Common myeloid progenitor, CD34-positive (primary cell): ENCODE results near the gene CCDC170.

ENCODE experiments used
- CTCF ChIA-PET: fragments of 350-600 bp; sonication (Branson Sonifier 250); formaldehyde crosslinking; loops from one replicate; lab custom pipeline; 2021; ENCODE audit warnings: antibody characterized with exemption; lab: Charles Lee
- POLR2A ChIA-PET: fragments of 350-600 bp; sonication (Branson Sonifier 250); formaldehyde crosslinking; loops from one replicate; lab custom pipeline; 2021; ENCODE audit warnings: antibody characterized with exemption; lab: Charles Lee
- DNase-seq, 3 donors: peaks; one replicate each; pipeline versions ENCODE4 v3.0.0 to v3.0.0-alpha.2; 2013
- H3K27ac ChIP-seq, 2 experiments: 1 replicate in 1 of 2; 2 replicates in 1 of 2; pipeline ENCODE4 v1.7.0; 2013; ENCODE audit warnings: inconsistent platforms in 2 of 2, low read length in 2 of 2, mild to moderate bottlenecking in 2 of 2, low read depth in 1 of 2, moderate library complexity in 1 of 2; ENCODE audit not compliant: severe bottlenecking in 2 of 2, insufficient read depth in 1 of 2, poor library complexity in 1 of 2
- H3K27me3 ChIP-seq, 5 experiments: replicated peaks in 2 of 5; 1 replicate in 3 of 5; 2 replicates in 2 of 5; pipeline versions ENCODE4 v1.6.1 to v1.7.0; 2013; ENCODE audit warnings: low read length in 4 of 5, mild to moderate bottlenecking in 2 of 5, moderate library complexity in 2 of 5, inconsistent platforms in 1 of 5; ENCODE audit not compliant: insufficient read depth in 5 of 5, control insufficient read depth in 4 of 5
- H3K36me3 ChIP-seq, 4 experiments: 1 replicate in 2 of 4; 2 replicates in 2 of 4; pipeline versions ENCODE4 v1.6.1 to v1.7.0; 2013; ENCODE audit warnings: low read length in 3 of 4, control low read depth in 1 of 4, mild to moderate bottlenecking in 1 of 4; ENCODE audit not compliant: control insufficient read depth in 4 of 4, insufficient read depth in 4 of 4
- H3K4me1 ChIP-seq, 4 experiments: 1 replicate in 3 of 4; 2 replicates in 1 of 4; pipeline versions ENCODE4 v1.6.1 to v1.7.1; 2013; ENCODE audit warnings: low read length in 3 of 4, mild to moderate bottlenecking in 3 of 4, control low read depth in 1 of 4, inconsistent platforms in 1 of 4, moderate library complexity in 1 of 4; ENCODE audit not compliant: control insufficient read depth in 4 of 4, insufficient read depth in 4 of 4; ENCODE audit errors: control extremely low read depth in 1 of 4
- H3K4me3 ChIP-seq, 7 experiments: 1 replicate in 4 of 7; 2 replicates in 3 of 7; pipeline versions ENCODE4 v1.5.1 to v1.7.0; 2013; ENCODE audit warnings: mild to moderate bottlenecking in 7 of 7, low read length in 6 of 7, moderate library complexity in 6 of 7, inconsistent platforms in 2 of 7, low read depth in 2 of 7, control low read depth in 1 of 7; ENCODE audit not compliant: insufficient read depth in 4 of 7, control insufficient read depth in 1 of 7; ENCODE audit errors: extremely low read depth in 1 of 7
- H3K9me3 ChIP-seq, 5 experiments: 1 replicate in 4 of 5; 2 replicates in 1 of 5; pipeline versions ENCODE4 v1.6.1 to v1.7.1; 2013; ENCODE audit warnings: low read length in 4 of 5, mild to moderate bottlenecking in 2 of 5, inconsistent platforms in 1 of 5, low read depth in 1 of 5, moderate library complexity in 1 of 5; ENCODE audit not compliant: control insufficient read depth in 4 of 5, insufficient read depth in 2 of 5; ENCODE audit errors: control extremely low read depth in 1 of 5
- WGBS: methylation state at CpG from one replicate; pipeline ENCODE4 v1.1.5; 2013; ENCODE audit not compliant: insufficient coverage; 5-methylcytosine and 5-hydroxymethylcytosine counted together

The CCDC170 gene

GRCh38 chr6:151499551-151499950, 5.7 kb downstream of the CCDC170 start:
- CTCF ChIA-PET, result no interaction called here
- WGBS, result 94% methylated on average over 3 of the region's 5 CpGs
- POLR2A ChIA-PET, result no interaction called here

GRCh38 chr6:151501511-151502136, 7.8 kb downstream of the CCDC170 start:
- Histone ChIP-seq H3K27ac (no peak overlapping the region), H3K36me3 (no peaks in the 10 kb centered on the region), H3K4me3 (no peak overlapping the region), H3K27me3 (no peaks in the 10 kb centered on the region), H3K4me1 (peaks cover 0 to 9% (median 0%) of the 10 kb centered on the region in 4 experiments), H3K9me3 (no peaks in the 10 kb centered on the region)
- WGBS, result no CpG with 5 or more reads among the region's 1 CpG
- ChIA-PET POLR2A (no interaction called here), CTCF (no interaction called here)
- no peak for DNase-seq

More at GRCh38 chr6:151499551-151499950, 5.7 kb downstream of the CCDC170 start:
- Histone ChIP-seq H3K27me3 (peaks cover 3 to 16% (median 3%) of the 10 kb centered on the region in 5 experiments), H3K9me3 (no peaks in the 10 kb centered on the region), H3K27ac (no peak overlapping the region), H3K4me3 (peak overlapping the region in 1 of 7 experiments; percentile 41), H3K36me3 (no peaks in the 10 kb centered on the region), H3K4me1 (peaks cover 0 to 14% (median 1%) of the 10 kb centered on the region in 4 experiments)
- no peak for DNase-seq

- 100% methylated on average over 4 of the region's 4 CpGs for WGBS
- Histone ChIP-seq H3K27me3 (no peaks in the 10 kb centered on the region), H3K4me3 (no peak overlapping the region), H3K36me3 (no peaks in the 10 kb centered on the region), H3K9me3 (no peaks in the 10 kb centered on the region), H3K27ac (no peak overlapping the region), H3K4me1 (peaks cover 0 to 9% (median 0%) of the 10 kb centered on the region in 4 experiments)
- DNase-seq, result no peak
- CTCF ChIA-PET, result no interaction called here
- POLR2A ChIA-PET, result no interaction called here
Measured at GRCh38 chr6:151502499-151502898, 8.7 kb downstream of the CCDC170 start.

DNA sequence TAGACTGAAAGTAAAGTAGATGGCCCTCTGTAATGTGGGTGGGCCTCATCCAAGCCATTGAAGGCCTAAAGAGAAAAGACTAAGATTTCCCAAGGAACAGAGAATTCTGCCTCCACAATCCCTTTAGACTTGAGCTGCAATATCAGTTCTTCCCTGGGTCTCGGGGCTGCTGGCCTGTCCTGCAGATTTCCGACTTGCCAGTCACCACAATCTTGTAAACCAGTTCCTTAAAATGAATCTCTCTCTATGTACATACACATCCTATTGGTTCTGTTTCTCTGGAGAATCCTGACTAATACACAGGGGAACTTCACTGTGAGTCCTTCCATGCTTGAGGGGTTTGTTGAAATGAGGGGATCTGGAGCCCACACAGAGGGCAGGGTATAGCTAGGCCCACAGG, 12.9 kb downstream of the CCDC170 start:
- Histone ChIP-seq H3K27me3 (no peaks in the 10 kb centered on the region), H3K4me3 (no peak overlapping the region), H3K4me1 (peaks cover 0 to 1% (median 0%) of the 10 kb centered on the region in 4 experiments), H3K36me3 (no peaks in the 10 kb centered on the region), H3K9me3 (no peaks in the 10 kb centered on the region), H3K27ac (no peak overlapping the region)
- ChIA-PET CTCF (no interaction called here), POLR2A (no interaction called here)
- DNase-seq, result no peak
- no CpG with 5 or more reads among the region's 2 CpGs for WGBS

GRCh38 chr6:151509048-151509447, 15.2 kb downstream of the CCDC170 start:
- CTCF ChIA-PET, result no interaction called here
- no peaks in the 10 kb centered on the region for H3K36me3 ChIP-seq
- H3K4me3 ChIP-seq, result no peak overlapping the region
- H3K9me3 ChIP-seq, result no peaks in the 10 kb centered on the region
- H3K27me3 ChIP-seq, result no peaks in the 10 kb centered on the region
- no CpG with 5 or more reads among the region's 2 CpGs for WGBS
- POLR2A ChIA-PET, result no interaction called here
- no peak overlapping the region for H3K27ac ChIP-seq
- DNase-seq, result no peak
- peaks cover 0 to 14% (median 0%) of the 10 kb centered on the region in 4 experiments for H3K4me1 ChIP-seq

- POLR2A ChIA-PET, result no interaction called here
Measured at GRCh38 chr6:151512481-151512880, 18.7 kb downstream of the CCDC170 start.

DNA sequence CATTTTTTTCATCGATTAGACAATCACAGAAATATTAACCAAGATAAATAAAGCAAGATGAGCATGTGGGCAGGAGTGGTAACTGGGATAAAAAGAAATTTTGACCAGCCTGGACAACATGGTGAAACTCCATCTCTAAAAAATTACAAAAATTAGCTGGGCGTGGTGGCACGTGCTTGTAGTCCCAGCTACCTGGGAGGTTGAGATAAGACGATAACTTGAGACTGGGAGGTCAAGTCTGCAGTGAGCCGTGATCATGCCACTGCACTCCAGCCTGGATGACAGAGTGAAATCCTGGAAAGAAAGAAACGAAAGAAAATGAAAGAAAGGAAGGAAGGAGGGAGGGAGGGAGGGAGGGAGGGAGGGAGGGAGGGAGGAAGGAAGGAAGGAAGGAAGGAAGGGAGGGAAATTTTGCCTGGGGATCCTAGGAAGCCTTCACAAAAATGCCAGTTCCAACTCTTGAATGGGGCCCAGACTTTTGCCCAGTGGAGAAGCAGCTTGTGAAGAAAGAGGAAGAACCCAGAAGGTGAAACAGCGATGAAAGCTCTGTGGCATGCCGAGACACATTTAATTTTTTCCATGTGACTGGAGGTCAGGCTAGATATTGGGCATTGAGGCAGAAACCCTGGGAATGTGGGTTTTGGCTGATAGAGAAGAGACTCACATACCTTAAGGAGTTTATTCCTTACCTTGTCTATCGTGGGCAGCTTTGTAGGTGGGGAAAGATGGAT, 20.3 kb downstream of the CCDC170 start:
- CTCF ChIA-PET, result no interaction called here
- POLR2A ChIA-PET, result interaction anchor here (0.5 kb wide), 1 partner anchor 65 kb away, joined by 3 read pairs; no protein-coding TSS in a partner anchor
- 79% methylated on average over 3 of the region's 9 CpGs for WGBS
- Histone ChIP-seq H3K9me3 (peaks cover 0 to 11% (median 4%) of the 10 kb centered on the region in 5 experiments), H3K36me3 (no peaks in the 10 kb centered on the region), H3K4me3 (no peak overlapping the region), H3K4me1 (peaks cover 0 to 19% (median 0%) of the 10 kb centered on the region in 4 experiments), H3K27me3 (no peaks in the 10 kb centered on the region), H3K27ac (no peak overlapping the region)
- DNase-seq, result no peak

More at GRCh38 chr6:151512481-151512880, 18.7 kb downstream of the CCDC170 start:
- no peak overlapping the region for H3K27ac ChIP-seq
- peaks cover 0 to 3% (median 0%) of the 10 kb centered on the region in 5 experiments for H3K9me3 ChIP-seq
- peaks cover 0 to 19% (median 0%) of the 10 kb centered on the region in 4 experiments for H3K4me1 ChIP-seq
- CTCF ChIA-PET, result no interaction called here
- H3K36me3 ChIP-seq, result no peaks in the 10 kb centered on the region
- 29% methylated on average over 3 of the region's 5 CpGs for WGBS
- H3K27me3 ChIP-seq, result no peaks in the 10 kb centered on the region
- no peak for DNase-seq
- no peak overlapping the region for H3K4me3 ChIP-seq
